NCI-H146 treated with DMSO at 0.1 percent for 48 hours (cell line): ENCODE results near the gene NAGK.
A peak's percentile ranks its signal among the peaks of the same experiment; 100 is the strongest.
"Not testable (repeated sequence)": the region's sequence is repeated elsewhere in the genome, so short reads cannot be mapped to it uniquely, and the experiment has no call there.

Source experiments
- DNase-seq: peaks from one replicate; lab custom pipeline; 2025; ENCODE audit not compliant: unreplicated experiment; lab: John Stamatoyannopoulos, UW

The NAGK gene

DNA sequence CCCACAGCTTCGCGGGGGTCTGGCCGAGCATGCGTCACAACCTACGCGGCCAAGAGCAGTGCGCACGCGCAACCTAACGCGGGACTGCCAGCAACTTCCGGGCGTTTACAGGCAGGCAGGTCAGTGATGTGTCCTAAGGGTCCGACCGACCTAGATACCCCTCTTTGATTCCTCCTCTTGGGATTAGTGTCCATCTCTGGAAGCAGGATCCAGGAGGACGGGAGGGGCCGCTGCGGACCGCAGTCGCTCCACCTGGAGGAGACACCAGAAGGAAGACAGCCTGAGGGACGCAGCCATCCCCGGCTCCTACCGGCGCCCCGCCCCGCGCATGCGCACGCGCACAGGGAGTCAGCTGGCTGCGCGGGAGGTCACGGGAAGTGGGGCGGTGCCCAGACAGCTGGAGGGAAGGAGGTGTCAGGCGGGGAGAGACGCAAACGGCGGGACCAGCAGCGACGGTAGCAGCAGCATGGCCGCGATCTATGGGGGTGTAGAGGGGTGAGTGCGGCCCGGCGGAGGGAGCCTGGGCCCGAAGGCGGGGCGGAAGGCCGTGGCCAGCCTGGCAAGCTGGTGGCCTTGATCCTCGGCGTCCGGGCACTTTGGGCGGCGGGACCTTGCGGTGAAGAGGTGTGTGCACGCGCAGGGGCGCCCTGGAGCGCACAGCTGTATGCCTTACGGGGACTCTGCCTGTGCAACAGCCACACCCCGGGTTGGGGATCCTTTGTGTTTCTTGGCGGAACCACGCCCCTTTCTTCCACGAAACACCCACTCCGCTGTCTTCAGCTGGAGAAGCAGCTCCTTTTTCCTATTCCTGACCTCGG lies at the start of gene NAGK:
Gene NAGK, plus strand, starts transcription at position 431 of the 818 bp plus-strand sequence. Its CDS starts 36 bp downstream, at position 467.
- peak; percentile 92 for DNase-seq

DNA sequence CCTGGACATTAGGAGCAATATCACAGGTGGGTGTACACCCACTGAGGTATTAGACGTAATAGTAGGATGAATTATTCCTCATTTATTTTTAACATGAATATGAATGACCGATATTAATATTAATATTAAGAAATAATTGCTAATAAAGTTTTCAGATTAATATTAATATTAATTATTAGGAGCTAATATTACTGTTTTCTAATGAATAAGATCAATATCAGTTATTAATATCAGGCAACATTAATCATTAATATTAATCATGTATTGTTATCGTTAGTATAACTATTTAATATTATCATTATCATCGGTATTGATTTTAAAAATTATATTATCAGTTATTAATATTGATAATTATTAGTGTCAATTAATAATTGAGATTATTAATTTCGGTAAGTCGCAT lies 48.5 kb upstream of the NAGK start:
- DNase-seq = not testable (repeated sequence)

DNA sequence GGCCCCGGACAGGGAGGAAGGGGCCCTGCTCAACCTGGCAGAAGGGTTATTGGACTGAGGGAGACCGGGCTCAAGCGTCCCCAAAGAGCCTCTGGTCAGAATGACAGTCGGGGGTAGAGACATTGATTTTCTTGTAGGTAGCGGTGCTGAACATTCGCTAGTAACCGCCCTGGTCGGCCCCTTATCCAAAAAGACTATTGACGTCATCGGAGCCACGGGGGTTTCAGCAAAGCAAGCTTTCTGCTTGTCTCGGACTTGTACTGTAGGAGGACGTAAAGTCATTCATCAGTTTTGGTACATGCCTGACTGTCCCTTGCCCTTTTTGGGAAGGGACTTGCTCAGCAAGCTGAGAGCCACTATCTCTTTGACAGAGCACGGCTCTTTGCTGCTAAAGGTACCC lies 47.1 kb upstream of the NAGK start:
- not testable (repeated sequence) for DNase-seq

DNA sequence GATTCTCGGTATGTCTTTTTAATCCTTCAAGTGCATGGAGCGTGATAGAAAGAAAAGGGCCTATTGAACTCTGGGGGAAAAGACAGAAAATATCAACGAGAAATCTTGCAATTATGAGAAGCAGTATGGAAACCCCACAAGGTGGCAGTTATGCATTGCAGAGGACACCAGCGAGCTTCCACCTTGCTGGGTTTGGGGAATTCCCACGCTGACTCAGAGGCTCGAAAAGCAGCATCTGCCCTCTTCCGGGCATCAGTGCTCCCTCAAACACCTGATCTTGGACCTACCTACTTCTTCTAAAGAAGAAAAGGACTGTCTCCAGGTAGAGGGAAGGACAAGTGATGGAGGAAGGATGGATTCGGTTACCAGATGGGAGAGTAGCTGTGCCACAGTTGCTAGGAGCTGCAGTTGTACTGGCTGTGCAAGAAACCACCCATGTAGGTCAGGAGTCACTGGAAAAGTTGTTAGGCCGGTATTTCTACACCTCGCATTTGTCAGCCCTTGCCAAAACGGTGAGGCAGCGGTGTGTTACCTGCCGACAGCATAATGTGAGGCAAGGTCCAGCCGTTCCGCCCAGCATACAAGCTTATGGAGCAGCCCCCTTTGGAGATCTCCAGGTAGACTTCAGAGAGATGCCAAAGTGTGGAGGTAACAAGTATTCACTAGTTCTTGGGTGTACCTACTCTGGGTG lies 44.8 kb upstream of the NAGK start:
- DNase-seq = not testable (repeated sequence)

DNA sequence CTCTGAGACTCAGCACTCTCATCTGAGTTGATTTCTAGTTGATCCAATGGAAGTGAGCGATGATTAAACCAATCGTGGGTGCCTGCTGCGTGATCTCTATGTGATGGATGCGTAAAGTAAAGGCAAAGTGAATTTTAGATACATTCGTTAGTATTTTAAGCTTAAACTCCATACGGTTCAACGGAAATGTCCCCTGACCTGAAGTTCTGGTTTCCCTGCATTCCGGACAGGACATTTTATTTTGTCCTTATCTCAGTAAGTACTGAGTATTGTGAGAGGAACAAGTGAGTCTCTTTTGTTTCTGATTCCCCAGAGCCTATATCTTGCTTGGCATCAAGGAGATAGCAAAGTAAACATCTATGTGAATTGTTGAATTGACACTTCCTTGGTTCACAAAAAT lies 32.2 kb upstream of the NAGK start:
- DNase-seq = not testable (repeated sequence)

DNA sequence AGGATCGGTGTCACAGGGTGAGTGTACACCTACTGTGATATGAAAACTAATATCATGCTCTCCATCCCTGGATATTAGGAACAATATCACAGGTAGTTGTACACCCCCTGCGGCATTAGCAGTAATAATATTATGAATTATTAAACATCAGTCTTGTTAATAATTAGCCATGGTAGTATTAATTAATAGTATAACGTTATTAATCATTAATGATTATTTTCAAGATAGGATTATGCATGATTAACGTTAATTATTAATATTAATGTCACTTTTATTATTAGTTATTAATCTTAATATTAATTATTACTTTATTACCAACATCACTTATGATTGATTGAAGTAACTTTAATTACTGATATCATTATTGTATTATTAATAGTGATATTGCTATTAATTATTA lies 26.2 kb upstream of the NAGK start:
- no peak for DNase-seq

DNA sequence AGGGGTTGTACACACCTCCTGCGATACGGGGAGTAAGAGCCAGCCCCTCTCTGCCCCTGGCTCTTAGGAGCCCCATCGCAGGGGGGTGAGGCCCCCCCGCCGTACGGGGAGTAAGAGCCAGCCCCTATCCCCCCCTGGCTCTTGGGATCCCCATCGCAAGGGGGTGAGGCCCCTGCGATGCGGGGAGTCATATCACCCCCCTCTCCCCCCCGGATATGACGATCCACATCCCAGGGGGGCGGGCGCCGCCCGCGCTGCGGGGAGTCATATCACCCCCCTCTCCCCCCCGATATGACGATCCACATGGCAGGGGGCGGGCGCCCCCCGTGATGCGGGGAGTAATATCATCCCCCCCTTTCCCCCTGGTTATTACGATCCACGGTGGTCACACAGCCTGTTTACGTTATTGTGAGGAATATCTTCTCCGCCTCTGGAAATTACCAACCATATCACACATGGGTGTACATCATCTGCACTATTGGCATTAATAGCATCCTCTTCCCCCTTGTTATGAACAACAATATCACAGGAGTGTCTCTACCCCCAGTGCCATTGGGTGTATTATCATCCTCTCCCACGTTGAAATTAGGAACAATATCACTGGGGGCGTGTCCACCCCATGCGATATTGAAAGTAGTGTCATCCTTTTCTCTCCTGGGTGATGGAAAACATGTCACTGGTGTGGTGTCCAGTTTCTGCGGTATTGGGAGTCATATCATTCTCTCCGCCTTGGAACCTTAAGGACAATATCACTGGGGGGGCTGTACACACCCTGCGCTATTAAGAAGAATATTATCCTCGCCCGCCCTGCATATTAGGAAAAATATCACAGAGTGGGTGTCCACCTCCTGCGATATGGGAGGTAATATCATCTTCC lies 24.7 kb upstream of the NAGK start:
- no peak for DNase-seq

DNA sequence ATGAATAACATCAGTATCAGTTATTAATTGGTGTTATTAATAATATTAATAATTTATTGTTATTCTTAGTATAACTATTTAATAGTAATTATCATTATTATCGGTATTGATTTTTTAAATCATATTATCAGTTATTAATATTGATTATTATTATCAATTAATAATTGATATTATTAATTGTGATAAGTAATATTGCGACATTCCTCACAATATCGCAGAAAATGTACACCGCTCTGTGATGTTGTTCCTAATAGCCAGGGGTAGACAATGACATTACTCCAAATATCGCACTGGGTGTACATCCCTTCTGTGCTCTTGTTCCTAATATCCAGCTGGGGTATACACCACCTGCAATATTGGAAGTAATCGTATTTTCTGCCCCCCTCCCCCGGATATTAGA lies 23.3 kb upstream of the NAGK start:
- no peak for DNase-seq

DNA sequence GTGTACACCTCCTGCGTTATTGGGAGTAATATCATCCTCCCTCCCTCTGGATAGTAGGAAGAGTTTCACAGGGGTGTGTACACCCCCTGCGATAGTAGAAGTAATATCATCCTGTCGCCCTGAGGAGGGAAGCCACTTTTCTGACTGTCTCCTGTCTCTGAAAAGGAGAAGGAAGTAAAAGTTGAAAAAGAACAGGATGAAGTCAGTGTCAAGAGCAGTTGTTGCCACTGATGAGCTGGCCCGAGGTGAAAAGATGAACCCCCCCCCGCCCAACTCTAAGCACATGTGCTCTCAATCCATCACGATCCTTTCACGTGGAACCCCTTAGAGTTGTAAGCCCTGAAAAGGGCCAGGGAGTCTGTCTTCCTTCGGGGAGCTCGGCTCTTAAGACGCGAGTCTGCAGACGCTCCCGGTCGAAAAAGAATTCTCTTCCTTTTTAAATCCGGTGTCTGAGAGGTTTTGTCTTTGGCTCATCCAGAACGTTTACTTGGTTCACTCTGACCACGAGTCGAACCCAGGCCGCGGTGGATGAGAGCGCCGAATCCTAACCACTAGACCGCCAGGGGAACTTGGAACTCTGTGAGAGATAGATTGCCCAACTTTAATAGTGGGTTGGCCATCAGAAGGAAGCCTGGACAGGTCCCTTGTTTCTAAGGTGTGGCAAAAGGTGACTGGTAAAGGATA lies 22.4 kb upstream of the NAGK start:
- no peak for DNase-seq

DNA sequence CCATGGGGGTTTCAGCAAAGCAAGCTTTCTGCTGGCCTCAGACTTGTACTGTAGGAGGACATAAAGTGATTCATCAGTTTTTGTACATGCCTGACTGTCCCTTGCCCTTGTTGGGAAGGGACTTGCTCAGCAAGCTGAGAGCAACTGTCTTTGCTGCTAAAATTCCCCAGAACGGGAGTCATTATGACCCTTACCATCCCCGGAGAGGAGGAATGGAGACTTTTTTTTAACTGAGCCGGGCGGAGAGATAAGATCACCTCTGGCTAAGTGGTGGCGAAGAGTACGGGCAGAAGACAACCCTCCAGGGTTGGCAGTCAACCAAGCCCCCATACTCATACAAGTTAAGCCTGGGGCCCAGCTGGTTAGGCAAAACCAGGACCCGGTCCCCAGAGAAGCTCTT lies 20.4 kb upstream of the NAGK start:
- DNase-seq = no peak

DNA sequence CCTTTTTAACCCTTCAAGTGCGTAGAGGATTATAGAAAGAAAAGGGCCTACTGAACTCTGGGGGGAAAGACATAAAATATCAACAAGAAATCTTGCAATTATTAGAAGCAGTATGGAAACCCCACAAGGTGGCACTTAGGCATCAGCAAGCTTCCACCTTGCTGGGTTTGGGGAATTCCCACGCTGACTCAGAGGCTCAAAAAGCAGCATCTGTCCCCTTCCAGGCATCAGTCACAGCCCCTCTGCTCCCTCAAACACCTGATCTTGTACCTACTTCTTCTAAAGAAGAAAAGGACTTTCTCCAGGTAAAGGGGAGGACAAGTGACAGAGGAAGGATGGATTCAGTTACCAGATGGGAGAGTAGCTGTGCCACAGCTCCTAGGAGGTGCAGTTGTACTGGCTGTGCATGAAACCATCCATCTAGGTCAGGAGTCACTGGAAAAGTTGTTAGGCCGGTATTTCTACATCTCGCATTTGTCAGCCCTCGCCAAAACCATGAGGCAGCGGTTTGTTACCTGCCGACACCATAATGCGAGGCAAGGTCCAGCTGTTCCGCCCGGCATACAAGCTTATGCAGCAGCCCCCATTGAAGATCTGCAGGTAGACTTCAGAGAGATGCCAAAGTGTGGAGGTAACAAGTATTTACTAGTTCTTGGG lies 18.6 kb upstream of the NAGK start:
- not testable (repeated sequence) for DNase-seq

DNA sequence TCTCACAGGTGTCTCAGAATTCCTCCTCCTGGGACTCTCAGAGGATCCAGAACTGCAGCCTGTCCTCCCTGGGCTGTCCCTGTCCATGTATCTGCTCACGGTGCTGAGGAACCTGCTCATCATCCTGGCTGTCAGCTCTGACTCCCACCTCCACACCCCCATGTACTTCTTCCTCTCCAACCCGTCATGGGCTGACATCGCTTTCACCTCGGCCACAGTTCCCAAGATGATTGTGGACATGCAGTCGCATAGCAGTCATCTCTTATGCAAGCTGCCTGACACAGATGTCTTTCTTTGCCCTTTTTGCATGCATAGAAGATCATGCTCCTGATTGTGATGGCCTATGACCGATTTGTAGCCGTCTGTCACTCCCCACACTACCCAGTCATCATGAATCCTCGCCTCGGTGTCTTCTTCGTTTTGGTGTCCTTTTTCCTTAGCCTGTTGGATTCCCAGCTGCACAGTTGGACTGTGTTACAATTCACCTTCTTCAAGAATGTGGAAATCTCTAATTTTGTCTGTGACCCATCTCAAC lies 13.2 kb upstream of the NAGK start:
- not testable (repeated sequence) for DNase-seq

DNA sequence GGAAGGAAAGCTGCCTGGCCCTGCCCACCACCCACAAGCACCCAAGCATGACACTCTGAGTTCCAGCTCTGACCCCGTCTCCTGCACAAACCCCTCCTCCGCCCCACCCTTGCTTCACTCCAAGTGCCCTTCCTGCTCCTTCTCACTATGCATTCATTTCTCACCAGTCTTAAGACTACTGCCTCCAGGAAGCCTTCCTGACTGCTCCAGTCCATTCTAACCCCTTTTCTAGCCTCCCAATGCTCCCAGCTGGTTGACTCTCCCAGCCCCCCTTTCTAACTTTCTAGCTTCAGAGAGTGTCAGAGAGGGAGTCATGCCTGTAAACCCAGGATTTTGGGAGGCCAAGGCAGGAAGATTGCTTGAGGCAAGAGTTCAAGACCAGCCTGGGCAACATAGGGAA lies 8.2 kb upstream of the NAGK start:
- no peak for DNase-seq

DNA sequence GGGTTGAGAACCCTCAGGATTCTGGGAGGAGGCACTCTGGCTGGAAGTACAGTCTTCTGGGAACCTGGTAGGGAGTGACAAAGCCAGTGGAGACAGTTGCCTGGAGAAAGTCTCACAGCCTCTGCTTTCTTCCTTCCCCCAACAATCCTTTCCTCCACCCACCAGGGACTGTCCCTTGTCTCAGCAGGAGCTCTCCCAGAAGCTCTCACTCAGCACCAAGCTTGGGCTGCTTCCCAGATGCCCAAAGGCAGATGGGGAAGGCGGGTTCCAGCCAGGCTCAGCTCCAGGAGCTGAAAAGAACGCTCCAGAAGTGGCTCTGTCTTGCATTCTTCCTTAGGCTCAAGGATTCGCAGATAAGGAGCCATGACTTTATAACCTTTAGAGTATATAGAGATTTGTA lies 7.6 kb upstream of the NAGK start:
- DNase-seq = no peak

DNA sequence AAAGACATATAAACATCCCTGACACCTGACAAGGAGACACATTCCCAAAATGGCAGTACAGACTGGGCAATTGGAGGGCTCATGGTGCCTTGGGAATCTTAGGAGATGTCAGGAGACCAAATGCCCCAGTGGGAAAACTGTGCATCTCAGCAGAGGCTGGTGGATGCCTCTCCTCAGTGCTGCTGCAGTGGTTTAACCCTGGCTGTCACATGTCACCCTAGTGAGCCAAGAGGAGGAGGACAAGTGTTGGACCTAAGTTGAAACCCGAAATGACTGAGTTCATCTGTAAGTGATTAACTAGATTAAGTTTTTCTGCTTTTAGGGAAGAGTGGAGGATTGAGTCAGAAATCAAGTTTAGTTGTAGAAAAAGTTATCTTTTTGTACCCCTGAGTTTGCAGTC lies 5.2 kb upstream of the NAGK start:
- DNase-seq = no peak

DNA sequence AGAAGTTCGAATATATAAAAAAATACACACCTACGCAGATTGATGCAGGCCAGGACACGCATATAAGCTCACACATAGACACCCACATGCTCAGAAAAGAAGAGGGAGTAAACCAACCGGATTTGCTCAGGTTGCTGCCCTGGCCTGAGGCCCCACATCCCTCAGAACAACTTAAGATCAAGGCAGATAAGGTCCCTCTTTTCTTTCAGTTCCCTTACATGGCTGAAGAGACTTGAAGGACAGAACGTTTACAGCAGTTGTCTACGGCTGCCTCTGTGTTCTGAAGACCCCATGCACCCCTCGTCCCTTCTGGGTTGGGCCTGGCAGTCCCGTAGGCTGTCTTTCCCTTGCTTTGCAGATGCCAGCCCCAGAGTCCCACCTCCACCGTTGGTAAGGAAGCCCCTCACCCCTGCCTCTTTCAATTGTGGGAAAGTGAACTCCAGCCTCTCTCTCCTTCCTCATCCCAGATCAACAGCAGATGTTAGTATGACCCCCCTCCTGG lies 4.3 kb upstream of the NAGK start:
- no peak for DNase-seq

DNA sequence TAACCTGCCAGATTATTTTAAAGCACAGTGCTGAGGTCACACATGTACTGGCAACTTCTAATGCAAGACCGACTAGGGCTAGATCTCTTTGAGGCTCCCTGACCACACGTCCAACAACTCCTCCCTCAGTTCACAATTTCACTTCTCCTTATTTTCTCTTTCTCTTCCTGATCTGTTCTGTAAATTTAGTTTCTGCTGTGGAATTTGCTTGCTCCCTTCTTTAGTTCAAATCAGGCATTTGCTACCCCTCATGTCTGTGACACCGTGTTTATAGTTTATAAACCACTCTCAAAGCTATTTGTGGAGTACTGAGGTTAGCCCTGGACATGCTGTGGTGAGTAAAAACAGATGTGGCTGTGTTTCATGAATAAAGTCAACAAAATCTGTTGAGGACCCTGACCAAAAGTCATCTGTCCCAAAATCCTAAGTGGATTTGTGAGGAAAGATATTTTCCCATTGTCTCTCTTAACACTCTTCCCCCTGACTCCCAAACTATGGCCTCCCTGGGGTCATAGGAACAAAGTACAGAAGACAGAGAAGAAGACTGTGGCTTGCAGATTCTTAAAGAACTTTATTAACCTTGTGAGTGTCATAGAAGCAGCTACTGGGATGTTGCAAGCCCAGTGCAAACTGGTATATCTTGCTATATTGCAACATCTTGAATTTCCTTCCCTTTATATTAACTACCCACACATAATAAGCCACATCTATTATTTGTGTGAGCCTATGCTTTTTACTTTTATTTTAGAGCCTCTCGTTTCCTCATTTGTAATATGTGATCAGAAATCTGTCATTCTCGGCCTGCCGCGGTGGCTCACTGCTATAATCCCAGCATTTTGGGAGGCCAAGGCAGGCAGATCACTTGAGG lies 3.5 kb upstream of the NAGK start:
- no peak for DNase-seq

DNA sequence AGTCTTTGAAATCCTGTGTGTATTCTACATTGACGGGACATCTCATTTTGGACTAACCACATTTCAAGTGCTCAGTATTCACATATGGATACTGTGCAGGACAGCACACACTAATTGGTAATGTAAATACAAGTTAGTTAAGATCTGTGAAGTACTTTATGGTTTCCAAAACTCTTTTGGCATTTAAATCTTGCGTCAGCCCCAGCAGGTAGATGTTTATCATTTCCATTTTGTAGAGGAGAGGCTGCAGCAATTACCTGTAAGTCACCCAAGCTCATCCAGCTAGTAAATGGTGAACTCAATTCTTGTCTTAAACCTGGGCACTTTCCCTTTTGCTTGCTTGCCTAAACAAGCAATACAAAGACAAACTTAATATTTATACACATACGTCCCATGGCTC lies 1.6 kb upstream of the NAGK start:
- no peak for DNase-seq

DNA sequence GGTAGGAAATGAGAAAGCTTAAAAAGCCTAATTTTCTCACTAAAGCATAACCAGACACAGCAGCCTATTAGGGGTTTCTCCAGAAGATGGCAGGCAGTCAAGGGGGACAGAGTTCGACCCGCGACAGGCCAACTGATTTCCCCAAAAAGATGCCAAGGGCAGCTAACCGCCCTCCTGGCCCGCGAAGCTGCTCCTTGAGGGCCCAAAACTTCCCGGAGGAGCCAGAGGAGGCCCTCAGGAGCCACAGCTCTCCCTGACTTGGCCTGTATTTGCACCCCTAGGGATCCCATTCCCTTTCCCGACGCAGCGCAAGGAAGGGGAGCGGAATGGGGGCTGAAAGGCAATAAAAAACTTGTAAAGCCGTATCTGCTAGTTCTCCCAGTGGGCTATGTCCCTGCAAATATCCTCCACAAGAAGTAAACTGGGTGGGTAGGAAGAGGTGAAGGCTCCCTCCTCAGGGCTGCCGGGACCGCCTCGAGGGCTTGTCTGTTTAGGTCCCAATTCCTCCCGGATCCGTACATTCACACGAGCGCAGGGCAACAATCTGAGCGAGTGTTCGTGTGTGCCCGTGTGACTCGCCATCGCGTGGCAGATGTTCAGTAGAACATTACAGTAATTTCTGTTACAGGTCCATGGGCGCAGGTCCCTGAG lies 756 bp upstream of the NAGK start:
- no peak for DNase-seq
